SK-N-SH (cell line): ENCODE results near the gene ZBTB22.

Experiments
- CTCF ChIP-seq: fragments of 200-600 bp; sonication (generic); IDR thresholded peaks from 2 replicates; pipeline ENCODE4 v1.6.1; 2017; ENCODE audit warnings: antibody characterized with exemption, mild to moderate bottlenecking, moderate library complexity
- EZH2phosphoT487 ChIP-seq: fragments of 200-600 bp; sonication (generic); IDR thresholded peaks from 2 replicates; pipeline ENCODE4 v1.6.1; 2017; ENCODE audit warnings: low read depth, mixed run types, mild to moderate bottlenecking, antibody characterized with exemption, moderate library complexity, borderline replicate concordance
- REST ChIP-seq: IDR thresholded peaks from 2 replicates; pipeline ENCODE4 v1.6.1; 2012; ENCODE audit warnings: mild to moderate bottlenecking, low read depth, low read length, moderate library complexity
- TEAD4 ChIP-seq: IDR thresholded peaks from 2 replicates; pipeline ENCODE4 v1.4.0; 2012; ENCODE audit warnings: mild to moderate bottlenecking, borderline replicate concordance; ENCODE audit not compliant: insufficient read depth
- USF2 ChIP-seq: fragments of 150-350 bp; IDR thresholded peaks from 2 replicates; pipeline ENCODE4 v1.6.1; 2017; ENCODE audit warnings: antibody characterized with exemption, low read length, low read depth, borderline replicate concordance

- TF ChIP-seq CTCF (no peak), REST (no peak), EZH2phosphoT487 (no peak), USF2 (no peak), TEAD4 (no peak)
Observed at GRCh38 chr6:33314515-33314942, 3.0 kb downstream of the ZBTB22 start.
